HepG2 (cell line): ENCODE data around the gene CBLN4. TPM values are rescaled to one million over a fixed set of nuclear protein-coding genes. Genes with fewer than 3 reads are reported as not detected.

Experiments used
- ATAC-seq: fragments of 200-7000 bp; cut with Tn5 transposase; 3 replicates; pipeline ENCODE4 v1.9.1; 2020; ENCODE audit warnings: mild to moderate bottlenecking, moderate library complexity
- BruUV-seq: library from RNA; stranded (reverse); fragments of 400-500 nt; replicated peaks from 2 replicates; lab custom pipeline; 2021; lab: Mats Ljungman, UMichigan
- CTCF ChIA-PET: fragments of 300-600 bp; formaldehyde crosslinking; extraction: SDS; loops from one replicate; lab custom pipeline; 2021; ENCODE audit warnings: low total read pairs, inconsistent platforms, low intra/inter-chr PET ratio; lab: Yijun Ruan, JAX
- POLR2A ChIA-PET: fragments of 350-600 bp; sonication (Branson Sonifier 250); formaldehyde crosslinking; loops from one replicate; lab custom pipeline; 2020; ENCODE audit warnings: antibody characterized with exemption, inconsistent platforms; lab: Yijun Ruan, JAX
- DNase-seq: peaks from one replicate; pipeline ENCODE4 v3.0.0-alpha.2; 2015; ENCODE audit warnings: low spot score
- FAIRE-seq: peaks from 3 replicates; lab custom pipeline; 2011; peaks lifted over from hg19 to GRCh38; lab: Jason Lieb, UNC
- H2AFZ ChIP-seq: one replicate; pipeline ENCODE4 v1.6.1; 2011; ENCODE audit warnings: low read length, inconsistent platforms
- H3K27ac ChIP-seq: fragments of 300-600 bp; 3 replicates; pipeline ENCODE4 v1.8.0; 2011; ENCODE audit warnings: mixed run types, mild to moderate bottlenecking, mixed read lengths, low read length, inconsistent platforms; ENCODE audit not compliant: insufficient read depth; ENCODE audit errors: extremely low read length
- H3K27me3 ChIP-seq, 2 experiments: fragments of 200-600 bp in 1 of 2; 2 replicates in 1 of 2; 3 replicates in 1 of 2; pipeline versions ENCODE4 v1.6.0 to v1.8.0; 2011; ENCODE audit warnings: low read length in 2 of 2, mild to moderate bottlenecking in 2 of 2, moderate library complexity in 2 of 2, inconsistent platforms in 1 of 2; ENCODE audit not compliant: insufficient read depth in 2 of 2, control insufficient read depth in 1 of 2
- H3K36me3 ChIP-seq, 2 experiments: fragments of 200-600 bp in 1 of 2; replicated peaks in 1 of 2; 2 replicates in 1 of 2; 3 replicates in 1 of 2; pipeline versions ENCODE4 v1.5.1 to v1.8.0; 2011; ENCODE audit warnings: low read length in 2 of 2, inconsistent platforms in 1 of 2; ENCODE audit not compliant: insufficient read depth in 2 of 2, control insufficient read depth in 1 of 2
- H3K4me1 ChIP-seq: 2 replicates; pipeline ENCODE4 v1.5.1; 2012; ENCODE audit warnings: low read length, inconsistent platforms; ENCODE audit not compliant: insufficient read depth
- H3K4me2 ChIP-seq: 2 replicates; pipeline ENCODE4 v1.6.0; 2011; ENCODE audit warnings: low read depth, low read length, inconsistent platforms
- H3K4me3 ChIP-seq, 3 experiments: fragments of 200-600 bp in 1 of 3; sonication (generic), shearing (Covaris generic) in 1 of 3; replicated peaks in 1 of 3; 2 replicates each; pipeline ENCODE4 v1.5.1; 2011 to 2016; ENCODE audit warnings: low read length in 3 of 3, inconsistent platforms in 2 of 3, low read depth in 2 of 3, mild to moderate bottlenecking in 2 of 3, control low read depth in 1 of 3, mixed read lengths in 1 of 3; ENCODE audit not compliant: insufficient read depth in 1 of 3
- H3K79me2 ChIP-seq: one replicate; pipeline ENCODE4 v1.6.1; 2011; ENCODE audit warnings: low read length, inconsistent platforms; ENCODE audit not compliant: insufficient read depth
- H3K9ac ChIP-seq: 2 replicates; pipeline ENCODE4 v1.6.0; 2011; ENCODE audit warnings: mild to moderate bottlenecking, low read depth, low read length, inconsistent platforms; ENCODE audit not compliant: insufficient read depth
- H3K9me3 ChIP-seq: 2 replicates; pipeline ENCODE4 v1.5.1; 2012; ENCODE audit warnings: mild to moderate bottlenecking, low read length
- H4K20me1 ChIP-seq: 2 replicates; pipeline ENCODE4 v1.6.0; 2011; ENCODE audit warnings: inconsistent platforms, mild to moderate bottlenecking, low read length, moderate library complexity; ENCODE audit not compliant: insufficient read depth
- HDAC6 ChIP-seq: fragments of 200-600 bp; sonication (generic); IDR thresholded peaks from 2 replicates; pipeline ENCODE4 v1.7.0; 2017; ENCODE audit warnings: mild to moderate bottlenecking, antibody characterized with exemption, low read length, low read depth
- JUND ChIP-seq: sonication (generic); formaldehyde crosslinking; IDR thresholded peaks from 2 replicates; pipeline ENCODE4 v1.8.0; 2022; ENCODE audit warnings: mild to moderate bottlenecking, missing genetic modification reagents
- MLXIP ChIP-seq: sonication (generic); formaldehyde crosslinking; IDR thresholded peaks from 2 replicates; pipeline ENCODE4 v1.9.0; 2021; ENCODE audit warnings: missing genetic modification reagents, borderline replicate concordance
- ZFP82 ChIP-seq: sonication (generic); formaldehyde crosslinking; IDR thresholded peaks from 2 replicates; pipeline ENCODE4 v1.5.1; 2020; ENCODE audit warnings: mild to moderate bottlenecking, missing genetic modification reagents, borderline replicate concordance
- ZNF354B ChIP-seq: sonication (generic); formaldehyde crosslinking; IDR thresholded peaks from 2 replicates; pipeline ENCODE4 v1.8.0; 2022; ENCODE audit warnings: mild to moderate bottlenecking, missing genetic modification reagents
- ZNF550 ChIP-seq: sonication (generic); formaldehyde crosslinking; IDR thresholded peaks from 2 replicates; pipeline ENCODE4 v1.4.0; 2020; ENCODE audit warnings: mild to moderate bottlenecking, missing genetic modification reagents, borderline replicate concordance
- ZNF598 ChIP-seq: sonication (generic); formaldehyde crosslinking; IDR thresholded peaks from 2 replicates; pipeline ENCODE4 v1.5.1; 2020; ENCODE audit warnings: mild to moderate bottlenecking, missing genetic modification reagents, borderline replicate concordance
- ZNF761 ChIP-seq: sonication (generic); formaldehyde crosslinking; conservative IDR thresholded peaks from 2 replicates; pipeline ENCODE4 v1.4.0; 2020; ENCODE audit warnings: mild to moderate bottlenecking, missing genetic modification reagents
- ZNF772 ChIP-seq: sonication (generic); formaldehyde crosslinking; IDR thresholded peaks from 2 replicates; pipeline ENCODE4 v1.5.0; 2020; ENCODE audit warnings: mild to moderate bottlenecking, missing genetic modification reagents
- ZNF780A ChIP-seq: sonication (generic); formaldehyde crosslinking; IDR thresholded peaks from 2 replicates; pipeline ENCODE4 v1.8.0; 2022; ENCODE audit warnings: mild to moderate bottlenecking, missing genetic modification reagents, moderate library complexity
- WGBS: methylation state at CpG from one replicate; pipeline ENCODE4 v1.1.6; 2017; ENCODE audit warnings: low lambda C conversion rate; 5-methylcytosine and 5-hydroxymethylcytosine counted together
- in situ Hi-C: cut with HindIII; loops from 2 replicates; pipeline ENCODE4 v1.10.0; 2017; ENCODE audit warnings: low pct_unique_long_range_greater_than_20kb; ENCODE audit not compliant: extremely low pct_ligation_motif_present
- intact Hi-C: fragments of 100-400 bp; cut with micrococcal nuclease; formaldehyde crosslinking; loops from one replicate; pipeline ENCODE4 v1.10.0; 2022; ENCODE audit not compliant: unreplicated experiment
- polyA plus RNA-seq, 8 experiments: library from polyadenylated mRNA; depleted of rRNA in 3 of 8; stranded (reverse) in 7 of 8; unstranded in 1 of 8; fragments of >200 nt; fragmentation: Illumina TruSeq in 4 of 8; extraction: Trizol in 4 of 8; gene quantifications; 2 replicates each; pipeline versions ENCODE4 v1.2.1 to v1.2.3, GENCODE V29; 2011 to 2016; ENCODE audit warnings: low read depth in 4 of 8, missing spikeins in 1 of 8, mixed read lengths in 1 of 8; ENCODE audit not compliant: insufficient read depth in 1 of 8
- total RNA-seq, 5 experiments: library from RNA; depleted of rRNA; stranded (reverse); fragments of >200 nt; fragmentation: Illumina TruSeq; extraction: Trizol; gene quantifications; 2 replicates each; pipeline ENCODE4 v1.2.3, GENCODE V29; 2016; ENCODE audit warnings: low read depth in 1 of 5

The CBLN4 gene
- total and polyA plus RNA-seq, 2 of the 13 experiments (the other 11 are each of a cell fraction or from before 2014, with no cell fraction given), result not detected

GRCh38 chr20:55964790-55965189 lies 40.5 kb downstream of the CBLN4 start:
- Histone ChIP-seq H3K79me2 (no peaks in the 10 kb centered on the region), H3K9ac (no peak overlapping the region), H4K20me1 (no peaks in the 10 kb centered on the region), H3K36me3 (no peaks in the 10 kb centered on the region), H3K4me1 (no peaks in the 10 kb centered on the region), H3K9me3 (peaks cover 91% of the 10 kb centered on the region), H2AFZ (no peak overlapping the region), H3K4me2 (no peak overlapping the region), H3K4me3 (no peak overlapping the region), H3K27ac (no peak overlapping the region), H3K27me3 (no peaks in the 10 kb centered on the region)
- CTCF ChIA-PET, result no interaction called here
- POLR2A ChIA-PET, result no interaction called here
- no TSS peak for BruUV-seq
- WGBS, result 0% methylated on average over 1 of the region's 1 CpG
- in situ Hi-C loops (no loop called here), intact Hi-C loops (no loop called here)
- DNase-seq (no peak), ATAC-seq (no peak), FAIRE-seq (no peak)
- TF ChIP-seq ZNF550 (CRISPR knock-in tag), result no peak
- TF ChIP-seq ZFP82 (CRISPR knock-in tag), result no peak
- no peak for TF ChIP-seq HDAC6

DNA sequence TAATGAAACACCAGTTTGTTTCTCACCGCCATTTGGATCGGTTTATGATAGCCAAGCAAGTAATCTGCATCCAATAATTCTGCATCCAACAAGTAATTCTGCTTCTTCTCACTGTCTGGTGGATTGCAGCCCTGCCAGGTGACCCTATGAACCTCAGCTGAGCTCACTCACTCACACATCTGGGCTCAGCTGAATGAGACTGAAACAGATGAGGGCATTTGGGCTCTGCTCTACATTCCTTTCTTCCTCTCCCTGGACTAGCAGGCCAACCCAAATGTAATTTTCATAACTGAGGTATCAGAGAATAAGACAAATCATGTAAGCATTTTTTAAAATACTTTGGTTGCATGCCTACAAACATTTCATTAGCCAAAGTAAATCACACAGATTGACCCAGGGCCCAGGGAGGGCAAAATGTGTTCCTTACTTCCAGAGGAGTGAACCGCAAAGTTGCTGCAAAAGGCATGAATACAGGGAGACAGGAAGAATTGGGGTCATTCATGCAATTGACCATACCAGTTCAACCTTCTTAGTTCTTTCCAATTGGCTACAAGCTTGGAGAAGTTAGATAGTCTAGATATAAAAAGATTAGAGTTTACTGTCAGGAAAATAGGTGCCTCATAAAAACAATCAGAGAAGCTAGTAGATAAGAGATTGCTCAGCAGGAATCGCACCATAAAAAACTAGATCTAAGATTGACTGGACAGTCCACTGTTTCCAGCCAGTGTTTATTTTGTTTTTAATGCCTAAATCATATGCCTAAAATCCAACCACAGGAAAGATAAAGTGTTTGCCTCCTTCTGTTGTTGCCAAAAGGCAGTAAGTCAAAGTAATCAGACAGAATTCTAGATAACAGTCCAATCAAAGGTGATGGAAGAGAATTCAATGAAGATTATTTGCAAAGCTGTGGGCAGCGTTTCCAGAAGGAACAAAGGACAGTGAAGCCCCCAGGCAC lies 43.7 kb downstream of the CBLN4 start:
- Histone ChIP-seq H3K27ac (no peak overlapping the region), H2AFZ (no peak overlapping the region), H3K9ac (no peak overlapping the region), H3K9me3 (peaks cover 97% of the 10 kb centered on the region), H3K4me3 (no peak overlapping the region), H3K4me1 (no peaks in the 10 kb centered on the region), H3K36me3 (no peaks in the 10 kb centered on the region), H3K4me2 (no peak overlapping the region), H3K79me2 (no peaks in the 10 kb centered on the region), H4K20me1 (no peaks in the 10 kb centered on the region), H3K27me3 (no peaks in the 10 kb centered on the region)
- FAIRE-seq, result no peak
- intact Hi-C loops, result no loop called here
- in situ Hi-C loops, result no loop called here
- BruUV-seq, result no TSS peak
- no peak for DNase-seq
- ATAC-seq, result no peak
- WGBS, result 24% methylated on average over 5 of the region's 5 CpGs
- CTCF ChIA-PET, result no interaction called here
- POLR2A ChIA-PET, result no interaction called here
- no peak for TF ChIP-seq ZNF761
- no peak for TF ChIP-seq ZNF598 (CRISPR knock-in tag)
- no peak for TF ChIP-seq MLXIP (CRISPR knock-in tag)
- TF ChIP-seq ZNF780A (CRISPR knock-in tag), result no peak
- no peak for TF ChIP-seq ZNF772 (CRISPR knock-in tag)
- TF ChIP-seq ZNF354B, result no peak
- no peak for TF ChIP-seq JUND
